ENCODE measurements around the gene NBAS.

The NBAS gene

DNA sequence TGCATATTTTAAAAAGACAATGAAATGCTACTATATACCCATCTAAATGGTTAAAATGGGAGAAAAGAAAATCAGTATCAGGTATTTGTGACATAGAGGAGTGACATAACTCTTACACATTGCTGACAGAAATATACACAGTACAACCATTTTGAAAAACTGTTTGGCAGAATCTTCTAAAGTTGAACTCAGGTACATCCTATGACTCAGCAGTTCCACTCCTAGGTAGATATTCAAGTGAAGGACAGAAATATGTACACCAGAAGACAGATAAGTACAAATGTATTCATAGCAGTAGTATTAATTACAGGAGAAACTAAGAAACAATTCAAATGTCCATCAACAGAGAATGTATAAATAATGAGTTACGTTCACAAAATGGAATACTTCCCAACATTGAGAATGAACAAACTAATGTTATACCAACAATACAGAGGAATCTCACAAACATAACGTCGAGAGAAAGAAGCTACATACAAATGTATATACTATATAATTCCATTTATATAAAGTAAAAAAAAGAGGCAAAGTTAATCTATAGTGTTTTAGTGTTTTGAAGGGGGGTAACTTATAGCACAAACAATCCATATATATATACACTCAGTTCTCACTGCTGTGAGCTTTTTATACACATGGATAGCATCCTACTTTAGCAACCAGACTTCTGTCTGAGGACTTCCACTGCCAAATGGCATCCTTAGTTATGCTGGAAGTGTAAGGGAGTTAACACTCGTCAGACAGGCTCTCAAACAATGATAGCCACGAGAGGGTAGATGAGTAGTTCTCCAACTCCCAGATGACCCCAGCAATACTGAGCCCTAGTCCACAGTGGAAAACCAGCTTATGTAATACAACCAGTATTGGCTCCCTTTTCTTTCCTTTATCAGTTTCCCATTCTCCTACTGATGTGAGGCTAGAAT is 172.5 kb downstream of the NBAS start:
- Histone ChIP-seq H3K9me2 (replicated peaks; ENCODE audit: insufficient read depth, low read length) (no peaks in the 10 kb centered on the region), H2AFZ (ENCODE audit: low read depth, low read length, severe bottlenecking) (no peak overlapping the region), H3K9ac (ENCODE audit: low read length) (no peak overlapping the region), H3K79me2 (ENCODE audit: insufficient read depth, low read length) (no peaks in the 10 kb centered on the region), H4K20me1 (ENCODE audit: low read depth, low read length) (no peaks in the 10 kb centered on the region), H3K4me3 (ENCODE audit: insufficient read depth, low read length, poor library complexity, severe bottlenecking) (no peak overlapping the region), H3K36me3 (ENCODE audit: low read length) (no peaks in the 10 kb centered on the region), H3K27me3 (ENCODE audit: low read length) (no peaks in the 10 kb centered on the region), H3F3A (ENCODE audit: insufficient read depth) (no peaks in the 10 kb centered on the region), H3K9me3 (ENCODE audit: insufficient read depth, low read length) (no peaks in the 10 kb centered on the region), H3K27ac (ENCODE audit: low read depth, low read length) (no peak overlapping the region), H3K4me2 (ENCODE audit: low read depth, low read length, poor library complexity, severe bottlenecking) (no peak overlapping the region)
- TF ChIP-seq, protein P1, sequence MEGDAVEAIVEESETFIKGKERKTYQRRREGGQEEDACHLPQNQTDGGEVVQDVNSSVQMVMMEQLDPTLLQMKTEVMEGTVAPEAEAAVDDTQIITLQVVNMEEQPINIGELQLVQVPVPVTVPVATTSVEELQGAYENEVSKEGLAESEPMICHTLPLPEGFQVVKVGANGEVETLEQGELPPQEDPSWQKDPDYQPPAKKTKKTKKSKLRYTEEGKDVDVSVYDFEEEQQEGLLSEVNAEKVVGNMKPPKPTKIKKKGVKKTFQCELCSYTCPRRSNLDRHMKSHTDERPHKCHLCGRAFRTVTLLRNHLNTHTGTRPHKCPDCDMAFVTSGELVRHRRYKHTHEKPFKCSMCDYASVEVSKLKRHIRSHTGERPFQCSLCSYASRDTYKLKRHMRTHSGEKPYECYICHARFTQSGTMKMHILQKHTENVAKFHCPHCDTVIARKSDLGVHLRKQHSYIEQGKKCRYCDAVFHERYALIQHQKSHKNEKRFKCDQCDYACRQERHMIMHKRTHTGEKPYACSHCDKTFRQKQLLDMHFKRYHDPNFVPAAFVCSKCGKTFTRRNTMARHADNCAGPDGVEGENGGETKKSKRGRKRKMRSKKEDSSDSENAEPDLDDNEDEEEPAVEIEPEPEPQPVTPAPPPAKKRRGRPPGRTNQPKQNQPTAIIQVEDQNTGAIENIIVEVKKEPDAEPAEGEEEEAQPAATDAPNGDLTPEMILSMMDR (IDR thresholded peaks at IDR 0.05; ENCODE audit: insufficient read depth, low read length, poor library complexity, severe bottlenecking): no peak
- TF ChIP-seq EZH2phosphoT487 (conservative IDR thresholded peaks at IDR 0.05; ENCODE audit: low read length): no peak

DNA sequence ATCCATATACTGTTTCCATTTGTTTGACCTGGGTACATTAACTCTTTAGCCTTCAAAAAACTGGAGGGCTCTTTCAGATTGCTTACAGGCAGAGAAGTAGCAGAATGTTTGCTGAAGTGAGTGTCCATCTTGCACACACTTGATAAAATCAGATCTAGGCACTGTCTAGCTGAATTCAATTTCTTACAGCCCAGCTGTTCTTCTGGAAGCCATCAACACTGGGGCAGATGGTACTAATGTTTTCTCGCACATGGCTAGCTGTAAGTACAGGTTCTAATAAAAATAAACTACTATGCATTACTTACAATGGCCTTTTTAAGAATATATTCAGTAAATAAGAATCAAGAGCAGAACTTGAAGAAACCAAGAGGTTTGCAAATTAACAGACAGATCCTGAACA is 175.9 kb downstream of the NBAS start:
- Histone ChIP-seq H3K36me3 (ENCODE audit: low read length) (no peaks in the 10 kb centered on the region), H3K4me3 (ENCODE audit: insufficient read depth, low read length, poor library complexity, severe bottlenecking) (no peak overlapping the region), H3K27ac (ENCODE audit: low read depth, low read length) (no peak overlapping the region), H3K9me3 (ENCODE audit: insufficient read depth, low read length) (no peaks in the 10 kb centered on the region), H3K9me2 (replicated peaks; ENCODE audit: insufficient read depth, low read length) (no peaks in the 10 kb centered on the region), H4K20me1 (ENCODE audit: low read depth, low read length) (no peaks in the 10 kb centered on the region), H3K9ac (ENCODE audit: low read length) (no peak overlapping the region), H2AFZ (ENCODE audit: low read depth, low read length, severe bottlenecking) (no peak overlapping the region), H3K79me2 (ENCODE audit: insufficient read depth, low read length) (no peaks in the 10 kb centered on the region), H3K4me2 (ENCODE audit: low read depth, low read length, poor library complexity, severe bottlenecking) (no peak overlapping the region), H3F3A (ENCODE audit: insufficient read depth) (no peaks in the 10 kb centered on the region), H3K27me3 (ENCODE audit: low read length) (no peaks in the 10 kb centered on the region)
- TF ChIP-seq, protein P1 (IDR thresholded peaks at IDR 0.05; ENCODE audit: insufficient read depth, low read length, poor library complexity, severe bottlenecking): no peak
- TF ChIP-seq EZH2phosphoT487 (conservative IDR thresholded peaks at IDR 0.05; ENCODE audit: low read length): no peak

DNA sequence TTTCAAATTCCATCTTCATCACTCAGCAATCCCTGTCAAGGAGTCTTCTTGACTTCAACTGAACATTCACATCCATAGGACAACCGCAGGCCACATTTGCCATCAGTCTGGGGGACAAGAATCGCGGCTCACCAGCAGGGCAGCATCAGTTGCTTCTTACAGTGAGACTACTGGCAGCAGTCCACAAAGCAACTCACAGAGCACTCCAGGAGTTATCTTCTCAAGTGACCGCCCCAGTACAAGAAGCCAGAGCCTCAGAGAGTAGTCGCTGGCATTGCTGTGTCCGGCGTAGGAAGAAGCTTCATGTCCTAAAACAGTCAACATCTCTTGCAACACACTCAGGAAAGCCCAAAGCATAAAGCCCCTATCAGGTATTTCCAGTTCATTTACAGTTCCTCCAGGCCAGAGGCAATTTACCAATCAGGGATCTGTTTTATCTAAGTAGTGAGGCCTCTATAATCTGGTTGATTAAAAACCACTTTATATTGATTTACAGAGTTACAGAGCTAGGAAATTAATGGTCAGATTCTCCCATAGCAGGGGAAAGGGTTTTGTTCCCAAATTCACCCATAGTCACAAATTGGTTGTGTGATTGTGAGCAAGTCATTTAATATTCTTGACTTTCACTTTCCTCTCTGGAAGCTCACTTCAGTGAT is 177.3 kb downstream of the NBAS start:
- Histone ChIP-seq H3K9me3 (ENCODE audit: insufficient read depth, low read length) (no peaks in the 10 kb centered on the region), H3K27ac (ENCODE audit: low read depth, low read length) (no peak overlapping the region), H3K4me3 (ENCODE audit: insufficient read depth, low read length, poor library complexity, severe bottlenecking) (no peak overlapping the region), H3K27me3 (ENCODE audit: low read length) (no peaks in the 10 kb centered on the region), H3K36me3 (ENCODE audit: low read length) (no peaks in the 10 kb centered on the region), H3F3A (ENCODE audit: insufficient read depth) (no peaks in the 10 kb centered on the region), H3K4me2 (ENCODE audit: low read depth, low read length, poor library complexity, severe bottlenecking) (no peak overlapping the region), H3K9ac (ENCODE audit: low read length) (no peak overlapping the region), H2AFZ (ENCODE audit: low read depth, low read length, severe bottlenecking) (no peak overlapping the region), H3K79me2 (ENCODE audit: insufficient read depth, low read length) (no peaks in the 10 kb centered on the region), H3K9me2 (replicated peaks; ENCODE audit: insufficient read depth, low read length) (no peaks in the 10 kb centered on the region), H4K20me1 (ENCODE audit: low read depth, low read length) (no peaks in the 10 kb centered on the region)
- TF ChIP-seq EZH2phosphoT487 (conservative IDR thresholded peaks at IDR 0.05; ENCODE audit: low read length): no peak
- TF ChIP-seq, protein P1 (IDR thresholded peaks at IDR 0.05; ENCODE audit: insufficient read depth, low read length, poor library complexity, severe bottlenecking): no peak

Measured in SU-DHL-6 (cell line).